B cell (primary cell): ENCODE data around the gene PARP15. TPM values are rescaled to one million over a fixed set of nuclear protein-coding genes. Genes with fewer than 3 reads are reported as not detected.

Source experiments
- ATAC-seq: fragments of 200-7000 bp; cut with Tn5 transposase; one replicate; pipeline ENCODE4 v1.10.0; 2021; ENCODE audit warnings: low read depth, mild to moderate bottlenecking, moderate number of reproducible peaks, moderate library complexity
- CTCF ChIA-PET: fragments of 350-600 bp; sonication (Branson Sonifier 250); formaldehyde crosslinking; loops from one replicate; lab custom pipeline; 2021; ENCODE audit warnings: antibody characterized with exemption, inconsistent platforms; lab: Charles Lee
- POLR2A ChIA-PET: fragments of 350-600 bp; sonication (Branson Sonifier 250); formaldehyde crosslinking; loops from one replicate; lab custom pipeline; 2021; ENCODE audit warnings: antibody characterized with exemption; lab: Charles Lee
- DNase-seq: peaks from one replicate; pipeline ENCODE4 v3.0.0; 2013
- H2AFZ ChIP-seq: 2 replicates; pipeline ENCODE4 v1.6.1; 2012; ENCODE audit warnings: mild to moderate bottlenecking, low read depth, low read length; ENCODE audit not compliant: insufficient read depth, poor library complexity, severe bottlenecking
- H3K27ac ChIP-seq, 2 donors: 1 replicate in 1 of 2; 2 replicates in 1 of 2; pipeline ENCODE4 v1.5.1; 2012 to 2013; ENCODE audit warnings: low read length in 2 of 2, mild to moderate bottlenecking in 2 of 2, moderate library complexity in 1 of 2
- H3K27me3 ChIP-seq, 4 experiments: fragments of 200-600 bp in 1 of 4; sonication (generic) in 1 of 4; replicated peaks in 1 of 4; 1 replicate in 2 of 4; 2 replicates in 2 of 4; pipeline versions ENCODE4 v1.6.1 to v1.7.0; 2013 to 2016; ENCODE audit warnings: low read length in 3 of 4, mild to moderate bottlenecking in 2 of 4, mixed read lengths in 1 of 4, moderate library complexity in 1 of 4; ENCODE audit not compliant: insufficient read depth in 4 of 4, control insufficient read depth in 3 of 4; ENCODE audit errors: control extremely low read depth in 1 of 4
- H3K36me3 ChIP-seq, 2 experiments: replicated peaks in 1 of 2; 1 replicate in 1 of 2; 2 replicates in 1 of 2; pipeline versions ENCODE4 v1.6.1 to v1.7.1; 2013; ENCODE audit warnings: low read length in 1 of 2; ENCODE audit not compliant: insufficient read depth in 2 of 2, control insufficient read depth in 1 of 2; ENCODE audit errors: control extremely low read depth in 1 of 2, extremely low read depth in 1 of 2
- H3K4me1 ChIP-seq, 2 donors: fragments of 200-600 bp in 1 of 2; sonication (generic) in 1 of 2; 1 replicate in 1 of 2; 2 replicates in 1 of 2; pipeline versions ENCODE4 v1.5.1 to v1.6.1; 2013 to 2017; ENCODE audit warnings: low read length in 2 of 2; ENCODE audit not compliant: control insufficient read depth in 2 of 2, insufficient read depth in 2 of 2
- H3K4me2 ChIP-seq: replicated peaks from 2 replicates; pipeline ENCODE3; 2012; ENCODE audit warnings: mild to moderate bottlenecking, low read depth, low read length; ENCODE audit not compliant: poor library complexity, severe bottlenecking
- H3K4me3 ChIP-seq, 5 experiments: fragments of 200-600 bp in 1 of 5; sonication (generic) in 1 of 5; 1 replicate in 3 of 5; 2 replicates in 2 of 5; pipeline versions ENCODE4 v1.5.1 to v1.7.0; 2011 to 2016; ENCODE audit warnings: low read length in 4 of 5, mild to moderate bottlenecking in 4 of 5, low read depth in 2 of 5, control low read depth in 1 of 5, moderate library complexity in 1 of 5; ENCODE audit not compliant: insufficient read depth in 1 of 5; ENCODE audit errors: control extremely low read depth in 1 of 5, extremely low read depth in 1 of 5
- H3K79me2 ChIP-seq: fragments of 200-600 bp; sonication (generic); one replicate; pipeline ENCODE4 v1.6.0; 2016; ENCODE audit warnings: low read length; ENCODE audit not compliant: control insufficient read depth, insufficient read depth
- H3K9ac ChIP-seq: fragments of 200-600 bp; sonication (generic); 2 replicates; pipeline ENCODE4 v1.6.1; 2017; ENCODE audit warnings: mild to moderate bottlenecking, low read length, moderate library complexity
- H3K9me3 ChIP-seq, 3 donors: one replicate each; pipeline versions ENCODE4 v1.6.1 to v1.7.1; 2013; ENCODE audit warnings: low read length in 2 of 3; ENCODE audit not compliant: control insufficient read depth in 2 of 3, insufficient read depth in 1 of 3; ENCODE audit errors: control extremely low read depth in 1 of 3
- H4K20me1 ChIP-seq: 2 replicates; pipeline ENCODE4 v1.6.0; 2012; ENCODE audit warnings: mild to moderate bottlenecking, low read length; ENCODE audit not compliant: insufficient read depth, control insufficient read depth, poor library complexity, severe bottlenecking
- H3K27ac Mint-ChIP-seq: one replicate; pipeline ENCODE4 v1.8.0; 2021; ENCODE audit warnings: mixed read lengths
- H3K27me3 Mint-ChIP-seq: one replicate; pipeline ENCODE4 v1.8.0; 2021; ENCODE audit warnings: mixed read lengths
- H3K4me1 Mint-ChIP-seq: one replicate; pipeline ENCODE4 v1.8.0; 2021; ENCODE audit warnings: mixed read lengths
- H3K4me3 Mint-ChIP-seq: one replicate; pipeline ENCODE4 v1.8.0; 2021; ENCODE audit warnings: mixed read lengths
- H3K9me3 Mint-ChIP-seq: one replicate; pipeline ENCODE4 v1.8.0; 2022; ENCODE audit warnings: mixed read lengths; ENCODE audit not compliant: insufficient read depth
- EZH2 ChIP-seq: IDR thresholded peaks from 2 replicates; pipeline ENCODE4 v1.6.1; 2012; ENCODE audit warnings: borderline replicate concordance, low read depth, mild to moderate bottlenecking, moderate library complexity, low read length; ENCODE audit not compliant: insufficient read depth, poor library complexity, severe bottlenecking
- WGBS: methylation state at CpG from one replicate; pipeline ENCODE4 v1.1.5; 2013; ENCODE audit warnings: missing lambda C conversion rate; ENCODE audit not compliant: insufficient coverage; 5-methylcytosine and 5-hydroxymethylcytosine counted together
- intact Hi-C: fragments of 100-400 bp; cut with micrococcal nuclease; formaldehyde crosslinking; loops from one replicate; pipeline ENCODE4 v1.10.0; 2022
- polyA plus RNA-seq: library from polyadenylated mRNA; depleted of rRNA; stranded (reverse); fragments of >200 nt; gene quantifications from 2 replicates; pipeline ENCODE4 v1.2.3, GENCODE V29; 2012
- total RNA-seq, 2 donors: library from RNA; stranded (reverse); fragments of 120-200 nt in 1 of 2; gene quantifications; 1 replicate in 1 of 2; 2 replicates in 1 of 2; pipeline versions ENCODE4 v1.2.3 to v1.2.4, GENCODE V29; 2013 to 2022
- TF ChIP-seq, protein P1 (sequence below): fragments of 200-600 bp; IDR thresholded peaks from one replicate; pipeline ENCODE4 v1.8.0; 2022; ENCODE audit warnings: antibody characterized with exemption, mild to moderate bottlenecking

PARP15 gene
- total and polyA plus RNA-seq, 2 donors (not counting 1 experiment from before 2014, with no cell fraction given), result 172 to 307 TPM

DNA sequence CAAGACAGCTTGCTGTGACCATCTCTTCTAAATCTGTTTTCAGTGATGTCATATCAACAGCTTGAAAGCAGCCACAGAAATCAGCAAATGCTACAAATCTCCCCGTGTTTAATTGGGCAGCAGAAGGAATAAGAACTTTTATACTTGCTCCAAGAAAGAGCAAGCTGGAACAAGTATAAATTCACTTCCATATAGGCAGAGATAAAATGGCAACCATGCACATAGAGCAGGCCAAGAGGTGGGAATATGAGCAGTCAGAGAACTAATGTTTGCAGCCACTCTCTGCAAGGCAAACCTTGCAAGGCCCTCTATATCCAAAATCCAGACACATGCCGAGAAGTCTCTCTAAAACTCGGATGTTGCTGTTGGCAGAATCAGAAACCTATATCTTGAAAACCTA, 29.4 kb upstream of the PARP15 start:
- no peaks in the 10 kb centered on the region for H4K20me1 ChIP-seq
- H3K4me1 Mint-ChIP-seq, result no peaks in the 10 kb centered on the region
- H3K27ac Mint-ChIP-seq, result no peak overlapping the region
- ATAC-seq, result no peak
- CTCF ChIA-PET, result interaction anchor here (0.7 to 2.5 kb wide), 3 partner anchors 155 to 395 kb away, joined by 3 to 7 read pairs (median 3); no protein-coding TSS in a partner anchor
- peaks cover 19 to 82% of the 10 kb centered on the region in 2 experiments for H3K36me3 ChIP-seq
- no peak for DNase-seq
- H3K9ac ChIP-seq, result no peak overlapping the region
- no peaks in the 10 kb centered on the region for H3K9me3 ChIP-seq
- no peak overlapping the region for H2AFZ ChIP-seq
- H3K9me3 Mint-ChIP-seq, result no peaks in the 10 kb centered on the region
- TF ChIP-seq EZH2, result no peak
- TF ChIP-seq, protein P1, sequence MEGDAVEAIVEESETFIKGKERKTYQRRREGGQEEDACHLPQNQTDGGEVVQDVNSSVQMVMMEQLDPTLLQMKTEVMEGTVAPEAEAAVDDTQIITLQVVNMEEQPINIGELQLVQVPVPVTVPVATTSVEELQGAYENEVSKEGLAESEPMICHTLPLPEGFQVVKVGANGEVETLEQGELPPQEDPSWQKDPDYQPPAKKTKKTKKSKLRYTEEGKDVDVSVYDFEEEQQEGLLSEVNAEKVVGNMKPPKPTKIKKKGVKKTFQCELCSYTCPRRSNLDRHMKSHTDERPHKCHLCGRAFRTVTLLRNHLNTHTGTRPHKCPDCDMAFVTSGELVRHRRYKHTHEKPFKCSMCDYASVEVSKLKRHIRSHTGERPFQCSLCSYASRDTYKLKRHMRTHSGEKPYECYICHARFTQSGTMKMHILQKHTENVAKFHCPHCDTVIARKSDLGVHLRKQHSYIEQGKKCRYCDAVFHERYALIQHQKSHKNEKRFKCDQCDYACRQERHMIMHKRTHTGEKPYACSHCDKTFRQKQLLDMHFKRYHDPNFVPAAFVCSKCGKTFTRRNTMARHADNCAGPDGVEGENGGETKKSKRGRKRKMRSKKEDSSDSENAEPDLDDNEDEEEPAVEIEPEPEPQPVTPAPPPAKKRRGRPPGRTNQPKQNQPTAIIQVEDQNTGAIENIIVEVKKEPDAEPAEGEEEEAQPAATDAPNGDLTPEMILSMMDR, result no peak
- no peaks in the 10 kb centered on the region for H3K27me3 ChIP-seq
- no peaks in the 10 kb centered on the region for H3K4me1 ChIP-seq
- intact Hi-C loops, result no loop called here
- POLR2A ChIA-PET, result no interaction called here
- no peak overlapping the region for H3K4me3 ChIP-seq
- no peaks in the 10 kb centered on the region for H3K27me3 Mint-ChIP-seq
- H3K27ac ChIP-seq, result no peak overlapping the region
- no peak overlapping the region for H3K4me2 ChIP-seq
- H3K4me3 Mint-ChIP-seq, result no peak overlapping the region
- no CpG with 5 or more reads among the region's 3 CpGs for WGBS
- H3K79me2 ChIP-seq, result no peaks in the 10 kb centered on the region

DNA sequence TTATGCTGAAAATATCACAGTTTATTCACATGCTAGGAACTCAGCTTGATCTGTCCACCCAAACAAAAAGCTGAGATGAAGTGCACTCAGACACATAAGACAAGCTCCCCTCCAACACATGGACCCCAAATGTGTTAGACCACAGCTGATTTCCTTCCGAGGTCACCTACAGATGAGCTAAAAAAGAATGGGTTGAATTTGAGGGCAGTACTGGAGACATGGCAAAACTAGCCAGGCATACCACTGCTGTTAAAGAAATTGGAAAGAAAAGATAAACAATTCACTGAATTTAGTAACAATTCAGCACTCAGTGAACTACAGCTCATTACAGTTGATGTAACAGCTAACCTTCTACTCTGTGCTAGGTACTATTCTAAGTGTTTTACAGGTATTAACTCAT, 28.8 kb upstream of the PARP15 start:
- no peaks in the 10 kb centered on the region for H3K27me3 ChIP-seq
- ATAC-seq, result no peak
- DNase-seq, result no peak
- WGBS, result no CpG with 5 or more reads among the region's 1 CpG
- ChIA-PET CTCF (interaction anchor here (0.5 to 2.5 kb wide), 4 partner anchors 13 to 394 kb away, joined by 3 to 7 read pairs (median 3); no protein-coding TSS in a partner anchor), POLR2A (no interaction called here)
- Mint-ChIP-seq H3K27me3 (no peaks in the 10 kb centered on the region), H3K9me3 (no peaks in the 10 kb centered on the region), H3K4me3 (no peak overlapping the region), H3K4me1 (peaks cover under 1% of the 10 kb centered on the region), H3K27ac (no peak overlapping the region)
- no peak overlapping the region for H3K4me2 ChIP-seq
- H3K79me2 ChIP-seq, result peaks cover under 1% of the 10 kb centered on the region
- H3K4me1 ChIP-seq, result no peaks in the 10 kb centered on the region
- intact Hi-C loops, result no loop called here
- no peak overlapping the region for H3K4me3 ChIP-seq
- H4K20me1 ChIP-seq, result no peaks in the 10 kb centered on the region
- no peak for TF ChIP-seq EZH2
- TF ChIP-seq, protein P1, result no peak
- H3K36me3 ChIP-seq, result peaks cover 19 to 80% of the 10 kb centered on the region in 2 experiments
- no peak overlapping the region for H3K27ac ChIP-seq
- no peaks in the 10 kb centered on the region for H3K9me3 ChIP-seq
- no peak overlapping the region for H2AFZ ChIP-seq
- H3K9ac ChIP-seq, result no peak overlapping the region
